ENCODE results near the gene S100A3.
"Not testable (repeated sequence)": the region's sequence is repeated elsewhere in the genome, so short reads cannot be mapped to it uniquely, and the experiment has no call there.

DNA sequence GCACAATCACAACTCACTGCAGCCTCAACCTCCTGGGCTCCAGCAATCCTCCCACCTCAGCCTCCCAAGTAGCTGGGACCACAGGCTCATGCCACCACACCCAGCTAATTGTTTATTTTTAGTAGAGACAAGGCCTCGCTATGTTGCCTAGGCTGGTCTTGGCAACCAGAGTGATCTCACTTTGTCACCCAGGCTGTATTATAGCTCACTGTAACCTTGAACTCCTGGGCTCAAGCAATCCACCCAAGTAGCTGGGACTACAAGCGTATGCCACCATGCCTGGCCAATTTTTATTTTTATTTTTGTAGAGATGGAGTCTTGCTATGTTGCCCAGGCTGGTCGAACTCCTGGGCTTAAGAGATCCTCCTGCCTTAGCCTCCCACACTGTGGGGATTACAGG is 13.0 kb upstream of the S100A3 start:
- TF ChIP-seq, protein P1, sequence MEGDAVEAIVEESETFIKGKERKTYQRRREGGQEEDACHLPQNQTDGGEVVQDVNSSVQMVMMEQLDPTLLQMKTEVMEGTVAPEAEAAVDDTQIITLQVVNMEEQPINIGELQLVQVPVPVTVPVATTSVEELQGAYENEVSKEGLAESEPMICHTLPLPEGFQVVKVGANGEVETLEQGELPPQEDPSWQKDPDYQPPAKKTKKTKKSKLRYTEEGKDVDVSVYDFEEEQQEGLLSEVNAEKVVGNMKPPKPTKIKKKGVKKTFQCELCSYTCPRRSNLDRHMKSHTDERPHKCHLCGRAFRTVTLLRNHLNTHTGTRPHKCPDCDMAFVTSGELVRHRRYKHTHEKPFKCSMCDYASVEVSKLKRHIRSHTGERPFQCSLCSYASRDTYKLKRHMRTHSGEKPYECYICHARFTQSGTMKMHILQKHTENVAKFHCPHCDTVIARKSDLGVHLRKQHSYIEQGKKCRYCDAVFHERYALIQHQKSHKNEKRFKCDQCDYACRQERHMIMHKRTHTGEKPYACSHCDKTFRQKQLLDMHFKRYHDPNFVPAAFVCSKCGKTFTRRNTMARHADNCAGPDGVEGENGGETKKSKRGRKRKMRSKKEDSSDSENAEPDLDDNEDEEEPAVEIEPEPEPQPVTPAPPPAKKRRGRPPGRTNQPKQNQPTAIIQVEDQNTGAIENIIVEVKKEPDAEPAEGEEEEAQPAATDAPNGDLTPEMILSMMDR (IDR thresholded peaks at IDR 0.05), result not testable (repeated sequence)
- TF ChIP-seq POLR2A (IDR thresholded peaks at IDR 0.05), result not testable (repeated sequence)

Data from right lobe of liver (tissue), 4 donors.